Astrocyte of the spinal cord (primary cell): ENCODE measurements around the gene ANK3.

Experiments
- DNase-seq: peaks from one replicate; pipeline ENCODE4 v3.0.0; 2011; ENCODE audit warnings: low read depth, low spot score
- H3K4me3 ChIP-seq: 2 replicates; pipeline ENCODE4 v1.5.1; 2011; ENCODE audit warnings: low read depth, mild to moderate bottlenecking, low read length, moderate library complexity
- in situ Hi-C: cut with HindIII; loops from 2 replicates; pipeline ENCODE4 v1.10.0; 2017; ENCODE audit warnings: low sequenced_read_pairs
- TF ChIP-seq, protein P1 (sequence below): IDR thresholded peaks from 2 replicates; pipeline ENCODE4 v1.5.1; 2012; ENCODE audit warnings: low read depth, mild to moderate bottlenecking, low read length, inconsistent platforms

ANK3 gene

DNA sequence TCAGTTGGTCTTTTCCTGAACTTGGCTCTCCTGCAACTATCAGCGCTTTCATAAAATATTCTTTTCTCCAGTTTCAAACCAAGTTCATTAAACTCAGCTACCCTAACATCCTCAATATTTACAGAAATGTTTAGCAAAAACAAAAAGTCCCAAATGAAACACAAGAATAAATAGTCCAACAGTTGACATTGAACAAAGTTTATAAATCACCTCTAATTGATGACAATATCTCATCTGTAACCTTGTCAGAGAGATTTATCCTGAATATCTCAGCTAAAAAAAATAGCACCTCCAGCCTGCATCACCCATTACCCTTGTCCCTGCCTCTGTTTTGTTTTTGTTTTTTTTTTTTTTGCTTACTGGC, 76.1 kb downstream of the ANK3 start:
- DNase-seq, result no peak
- no peak overlapping the region for H3K4me3 ChIP-seq
- TF ChIP-seq, protein P1, sequence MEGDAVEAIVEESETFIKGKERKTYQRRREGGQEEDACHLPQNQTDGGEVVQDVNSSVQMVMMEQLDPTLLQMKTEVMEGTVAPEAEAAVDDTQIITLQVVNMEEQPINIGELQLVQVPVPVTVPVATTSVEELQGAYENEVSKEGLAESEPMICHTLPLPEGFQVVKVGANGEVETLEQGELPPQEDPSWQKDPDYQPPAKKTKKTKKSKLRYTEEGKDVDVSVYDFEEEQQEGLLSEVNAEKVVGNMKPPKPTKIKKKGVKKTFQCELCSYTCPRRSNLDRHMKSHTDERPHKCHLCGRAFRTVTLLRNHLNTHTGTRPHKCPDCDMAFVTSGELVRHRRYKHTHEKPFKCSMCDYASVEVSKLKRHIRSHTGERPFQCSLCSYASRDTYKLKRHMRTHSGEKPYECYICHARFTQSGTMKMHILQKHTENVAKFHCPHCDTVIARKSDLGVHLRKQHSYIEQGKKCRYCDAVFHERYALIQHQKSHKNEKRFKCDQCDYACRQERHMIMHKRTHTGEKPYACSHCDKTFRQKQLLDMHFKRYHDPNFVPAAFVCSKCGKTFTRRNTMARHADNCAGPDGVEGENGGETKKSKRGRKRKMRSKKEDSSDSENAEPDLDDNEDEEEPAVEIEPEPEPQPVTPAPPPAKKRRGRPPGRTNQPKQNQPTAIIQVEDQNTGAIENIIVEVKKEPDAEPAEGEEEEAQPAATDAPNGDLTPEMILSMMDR, result no peak
- in situ Hi-C loops, result no loop called here

DNA sequence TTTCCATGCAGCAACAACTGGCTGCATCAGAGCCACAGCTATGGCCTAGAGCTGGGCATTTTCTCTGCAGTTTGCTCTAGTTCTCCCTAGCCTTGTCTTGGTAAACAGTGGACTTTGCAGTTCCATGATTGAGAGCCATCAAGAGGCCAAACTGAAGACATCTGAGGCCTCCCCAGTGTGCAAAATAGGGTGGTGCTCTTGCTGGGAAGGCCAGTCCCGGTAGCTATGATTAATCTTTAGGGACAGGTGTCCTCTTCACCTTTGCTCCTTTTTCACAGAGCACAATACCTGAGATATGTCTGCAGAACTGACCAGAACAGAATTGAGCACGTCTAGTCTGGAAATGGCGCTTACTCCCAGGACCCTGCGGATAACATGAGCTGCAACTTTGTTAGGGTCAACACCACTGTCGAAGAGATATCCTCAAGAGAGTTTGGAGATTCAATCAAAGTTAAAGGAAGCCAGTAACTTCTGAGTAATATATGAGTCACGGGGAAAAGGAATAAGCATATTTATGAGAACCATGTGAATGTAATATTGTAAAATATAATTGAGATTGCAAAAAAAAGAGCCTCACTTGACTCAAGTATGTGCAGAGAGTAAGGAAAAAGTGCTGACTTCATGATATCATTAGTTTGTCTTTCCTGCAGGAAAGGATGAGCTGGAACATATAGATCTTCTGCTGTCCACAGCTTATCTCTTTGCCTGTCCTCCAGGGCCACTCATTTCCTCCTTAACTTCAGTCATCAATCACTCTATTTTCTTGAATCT, 76.7 kb downstream of the ANK3 start:
- TF ChIP-seq, protein P1, result no peak
- in situ Hi-C loops, result no loop called here
- no peak overlapping the region for H3K4me3 ChIP-seq
- DNase-seq, result peak; percentile 66

DNA sequence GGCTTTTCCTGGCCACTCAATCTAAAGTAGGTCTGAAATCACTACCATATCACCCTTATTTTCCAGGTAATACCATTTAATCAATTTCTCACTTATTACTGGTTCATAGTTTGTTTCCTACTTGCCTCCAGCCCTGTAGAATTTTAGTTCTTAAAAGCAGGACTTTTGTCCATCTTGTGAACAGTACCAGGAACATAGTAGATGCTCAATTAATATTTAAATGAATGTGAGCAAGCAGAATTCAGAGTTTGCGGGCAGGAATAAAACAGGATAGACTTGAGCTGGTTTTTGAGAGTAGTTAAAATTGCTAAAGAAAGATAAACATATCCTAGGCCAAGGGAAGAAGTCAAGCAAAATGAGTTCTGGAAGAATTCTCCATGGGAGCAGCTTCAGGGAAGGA, 77.9 kb downstream of the ANK3 start:
- H3K4me3 ChIP-seq, result no peak overlapping the region
- TF ChIP-seq, protein P1, result no peak
- in situ Hi-C loops, result no loop called here
- DNase-seq, result no peak

DNA sequence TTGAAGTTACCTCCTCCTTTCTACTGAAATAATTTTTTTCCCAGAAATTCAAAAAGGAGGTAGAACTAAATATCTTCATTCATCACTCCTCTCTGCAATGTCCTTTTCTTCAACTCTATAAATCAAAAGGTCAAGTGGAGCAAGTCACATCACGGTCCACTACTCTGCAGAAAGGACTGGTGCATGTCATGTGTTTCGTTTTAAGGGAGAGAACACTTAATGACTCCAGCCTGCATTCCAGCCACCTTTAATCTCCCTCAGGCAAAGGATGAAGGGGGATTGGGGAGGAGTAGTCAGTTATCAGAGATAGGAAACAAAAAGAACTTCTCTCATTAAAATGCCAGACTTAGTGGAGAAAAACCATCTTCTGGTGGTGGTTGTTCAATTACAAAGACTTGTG, 78.9 kb downstream of the ANK3 start:
- in situ Hi-C loops, result no loop called here
- TF ChIP-seq, protein P1, result no peak
- no peak for DNase-seq
- no peak overlapping the region for H3K4me3 ChIP-seq

DNA sequence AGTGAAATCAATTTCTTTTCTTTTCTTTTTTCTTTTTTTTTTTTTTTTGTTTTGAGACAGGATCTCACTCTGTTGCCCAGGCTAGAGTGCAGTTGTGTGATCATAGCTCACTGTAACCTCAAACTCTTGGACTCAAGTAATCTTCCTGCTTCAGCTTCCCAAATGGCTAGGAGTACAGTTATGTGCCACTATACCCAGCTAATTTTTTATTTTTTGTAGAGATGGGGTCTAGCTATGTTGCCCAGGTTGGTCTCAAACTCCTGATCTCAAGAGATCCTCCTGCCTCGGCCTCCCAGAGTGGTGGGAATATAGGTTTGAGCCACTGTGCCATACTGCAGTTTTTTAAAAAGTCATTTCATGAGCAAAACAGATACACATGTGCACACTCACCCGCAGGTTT, 79.8 kb downstream of the ANK3 start:
- H3K4me3 ChIP-seq, result no peak overlapping the region
- in situ Hi-C loops, result no loop called here
- TF ChIP-seq, protein P1, result no peak
- no peak for DNase-seq

DNA sequence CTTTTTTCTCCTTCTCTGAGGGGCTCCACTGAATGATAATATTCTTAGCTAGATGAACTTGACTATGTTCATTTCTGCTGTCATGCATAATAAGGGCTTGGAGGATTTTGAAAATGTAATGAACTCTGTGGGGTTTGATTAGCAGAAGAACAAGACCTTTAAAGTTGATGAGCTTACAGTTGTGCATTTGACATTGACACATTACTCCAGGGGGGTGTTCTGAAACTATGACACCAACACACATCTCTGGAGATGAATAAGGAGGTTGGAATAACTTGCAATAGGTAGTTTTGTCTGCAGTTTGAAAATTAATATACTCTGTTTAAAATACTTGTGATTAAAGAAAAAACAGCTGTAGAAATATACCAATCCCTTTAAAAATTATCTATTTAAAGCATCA, 80.3 kb downstream of the ANK3 start:
- in situ Hi-C loops, result no loop called here
- TF ChIP-seq, protein P1, result no peak
- no peak overlapping the region for H3K4me3 ChIP-seq
- no peak for DNase-seq
